ENCODE data around the gene KMO. TPM values are rescaled to one million over a fixed set of nuclear protein-coding genes. Genes with fewer than 3 reads are reported as not detected.

The KMO gene
- total RNA-seq, 1 donor = not detected

DNA sequence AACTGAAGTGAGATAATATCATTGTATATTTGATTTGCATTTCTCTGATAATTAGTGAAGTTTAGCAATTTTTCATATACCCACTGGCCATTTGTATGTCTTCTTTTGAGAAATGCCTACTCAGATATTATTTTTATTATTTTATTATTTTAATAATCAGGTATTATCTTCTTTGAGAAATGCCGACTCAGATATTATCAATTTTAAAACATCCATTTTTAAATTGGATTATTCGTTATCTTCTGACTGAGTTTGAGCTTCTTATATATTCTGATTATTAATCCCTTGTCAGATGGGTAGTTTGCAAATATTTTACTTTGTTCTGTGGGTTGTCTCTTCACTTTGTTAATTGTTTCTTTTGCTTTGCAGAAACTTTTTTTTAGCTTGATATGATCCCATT, 37.7 kb downstream of the KMO start:
- no peak for DNase-seq (ENCODE audit: low read depth)
- H3K4me3 ChIP-seq (ENCODE audit: low read depth, low read length) = no peak overlapping the region
- TF ChIP-seq, protein P1, sequence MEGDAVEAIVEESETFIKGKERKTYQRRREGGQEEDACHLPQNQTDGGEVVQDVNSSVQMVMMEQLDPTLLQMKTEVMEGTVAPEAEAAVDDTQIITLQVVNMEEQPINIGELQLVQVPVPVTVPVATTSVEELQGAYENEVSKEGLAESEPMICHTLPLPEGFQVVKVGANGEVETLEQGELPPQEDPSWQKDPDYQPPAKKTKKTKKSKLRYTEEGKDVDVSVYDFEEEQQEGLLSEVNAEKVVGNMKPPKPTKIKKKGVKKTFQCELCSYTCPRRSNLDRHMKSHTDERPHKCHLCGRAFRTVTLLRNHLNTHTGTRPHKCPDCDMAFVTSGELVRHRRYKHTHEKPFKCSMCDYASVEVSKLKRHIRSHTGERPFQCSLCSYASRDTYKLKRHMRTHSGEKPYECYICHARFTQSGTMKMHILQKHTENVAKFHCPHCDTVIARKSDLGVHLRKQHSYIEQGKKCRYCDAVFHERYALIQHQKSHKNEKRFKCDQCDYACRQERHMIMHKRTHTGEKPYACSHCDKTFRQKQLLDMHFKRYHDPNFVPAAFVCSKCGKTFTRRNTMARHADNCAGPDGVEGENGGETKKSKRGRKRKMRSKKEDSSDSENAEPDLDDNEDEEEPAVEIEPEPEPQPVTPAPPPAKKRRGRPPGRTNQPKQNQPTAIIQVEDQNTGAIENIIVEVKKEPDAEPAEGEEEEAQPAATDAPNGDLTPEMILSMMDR (IDR thresholded peaks at IDR 0.05; ENCODE audit: insufficient read depth, low read length) = no peak

DNA sequence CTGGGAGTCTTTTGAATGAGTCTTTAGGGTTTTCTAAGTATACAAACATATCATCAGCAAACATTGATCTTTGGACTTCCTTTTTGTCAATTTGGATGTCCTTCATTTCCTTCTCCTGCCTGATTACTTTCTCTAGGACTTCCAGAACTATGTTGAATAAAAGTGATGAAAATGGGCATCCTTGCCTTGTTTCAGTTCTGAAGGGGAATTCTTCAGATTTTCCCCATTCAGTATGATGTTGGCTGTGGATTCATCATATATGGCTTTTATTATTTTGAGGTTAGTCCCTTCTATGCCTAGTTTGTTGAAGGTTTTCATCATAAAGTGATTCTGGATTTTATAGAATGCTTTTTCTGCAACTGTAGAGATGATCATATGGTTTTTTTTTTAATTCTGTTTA, 42.0 kb downstream of the KMO start:
- H3K4me3 ChIP-seq (ENCODE audit: low read depth, low read length) = no peak overlapping the region
- TF ChIP-seq, protein P1 (IDR thresholded peaks at IDR 0.05; ENCODE audit: insufficient read depth, low read length) = no peak
- DNase-seq (ENCODE audit: low read depth) = no peak

DNA sequence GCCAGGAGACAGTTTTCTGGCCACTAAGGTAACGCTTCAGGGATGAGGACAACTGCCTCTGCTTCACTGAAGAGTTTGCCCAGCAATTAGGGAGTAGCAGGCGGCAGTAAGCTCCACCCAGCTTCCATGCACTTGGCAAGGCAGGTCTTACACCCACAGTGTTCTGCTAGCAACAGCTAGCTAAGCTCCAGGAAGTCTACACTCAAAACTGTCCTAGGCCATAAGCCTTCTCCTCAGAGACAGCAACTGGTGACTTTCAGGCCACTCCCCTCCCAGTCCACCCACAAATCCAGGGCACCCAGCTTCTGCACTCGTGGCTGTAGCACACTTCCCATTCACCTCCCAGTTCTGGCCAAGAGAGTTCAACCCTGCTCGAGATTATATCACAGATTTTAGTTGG, 47.3 kb downstream of the KMO start:
- H3K4me3 ChIP-seq (ENCODE audit: low read depth, low read length) = no peak overlapping the region
- TF ChIP-seq, protein P1 (IDR thresholded peaks at IDR 0.05; ENCODE audit: insufficient read depth, low read length) = no peak
- DNase-seq (ENCODE audit: low read depth) = no peak

DNA sequence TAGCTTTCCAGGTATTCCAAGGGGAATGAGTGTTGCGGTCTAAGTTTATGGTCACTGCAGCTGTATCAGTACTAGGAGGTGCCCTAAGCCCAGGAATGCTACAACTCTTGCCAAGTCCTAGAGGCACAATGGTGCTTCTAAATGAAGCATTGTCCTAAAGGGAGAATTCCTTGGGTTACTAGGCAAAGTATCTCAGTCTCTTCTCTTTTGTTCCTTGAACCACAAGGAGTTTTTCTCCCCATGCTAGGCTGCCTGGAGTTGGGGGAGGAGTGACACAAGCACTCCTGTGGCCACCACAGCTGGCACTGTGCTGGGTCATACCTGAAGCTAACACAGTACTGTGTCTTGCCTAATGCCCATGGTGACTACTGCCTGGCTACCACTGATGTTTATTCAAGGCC, 50.7 kb downstream of the KMO start:
- DNase-seq (ENCODE audit: low read depth) = no peak
- no peak overlapping the region for H3K4me3 ChIP-seq (ENCODE audit: low read depth, low read length)
- TF ChIP-seq, protein P1 (IDR thresholded peaks at IDR 0.05; ENCODE audit: insufficient read depth, low read length) = no peak

DNA sequence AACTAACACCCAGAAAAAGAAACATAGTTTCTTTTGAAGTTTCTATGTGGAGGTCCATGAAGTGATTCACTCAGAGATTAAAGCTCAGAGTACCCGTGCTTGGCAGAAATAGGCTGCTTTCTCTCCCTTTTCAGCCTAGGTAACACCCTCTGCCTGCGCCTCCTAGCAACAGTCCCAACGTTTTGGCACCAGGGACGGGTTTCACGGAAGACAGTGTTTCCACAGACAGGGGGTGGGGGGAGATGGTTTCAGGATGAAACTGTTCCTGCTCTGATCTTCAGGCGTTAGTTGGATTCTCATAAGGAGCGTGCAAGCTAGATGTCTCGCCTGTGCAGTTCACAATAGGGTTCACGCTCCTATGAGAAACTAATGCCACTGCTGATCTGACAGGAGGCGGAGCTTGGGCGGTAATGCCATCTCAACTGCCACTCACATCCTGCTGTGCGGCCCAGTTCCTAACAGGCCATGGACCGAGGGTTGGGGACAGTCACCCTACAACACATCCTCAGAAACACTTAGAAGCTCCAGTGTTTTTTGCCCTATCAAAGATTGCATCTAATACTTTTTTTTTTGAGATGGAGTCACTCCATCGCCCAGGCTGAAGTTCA, 54.8 kb downstream of the KMO start:
- TF ChIP-seq, protein P1 (IDR thresholded peaks at IDR 0.05; ENCODE audit: insufficient read depth, low read length) = no peak
- no peak overlapping the region for H3K4me3 ChIP-seq (ENCODE audit: low read depth, low read length)
- DNase-seq (ENCODE audit: low read depth) = no peak

DNA sequence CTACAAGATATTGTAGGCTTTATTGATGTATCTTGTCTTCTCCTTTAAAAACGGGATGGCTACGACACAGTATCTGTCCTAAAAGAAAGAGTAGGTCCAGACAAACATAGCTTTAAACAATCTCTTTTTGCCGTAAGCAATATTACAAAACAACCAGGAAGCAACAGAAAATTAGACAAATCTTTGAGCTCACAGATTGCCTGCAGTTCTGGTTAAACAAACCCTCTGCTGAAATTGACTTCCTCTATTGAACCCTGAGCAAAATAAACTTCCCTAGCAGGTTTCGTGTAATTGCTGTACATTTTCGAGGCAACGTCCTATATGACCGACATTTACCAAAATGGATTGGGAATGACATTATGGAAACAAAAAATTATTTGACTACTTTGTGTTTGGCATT, 57.3 kb downstream of the KMO start:
- no peak overlapping the region for H3K4me3 ChIP-seq (ENCODE audit: low read depth, low read length)
- no peak for DNase-seq (ENCODE audit: low read depth)
- TF ChIP-seq, protein P1 (IDR thresholded peaks at IDR 0.05; ENCODE audit: insufficient read depth, low read length) = no peak

DNA sequence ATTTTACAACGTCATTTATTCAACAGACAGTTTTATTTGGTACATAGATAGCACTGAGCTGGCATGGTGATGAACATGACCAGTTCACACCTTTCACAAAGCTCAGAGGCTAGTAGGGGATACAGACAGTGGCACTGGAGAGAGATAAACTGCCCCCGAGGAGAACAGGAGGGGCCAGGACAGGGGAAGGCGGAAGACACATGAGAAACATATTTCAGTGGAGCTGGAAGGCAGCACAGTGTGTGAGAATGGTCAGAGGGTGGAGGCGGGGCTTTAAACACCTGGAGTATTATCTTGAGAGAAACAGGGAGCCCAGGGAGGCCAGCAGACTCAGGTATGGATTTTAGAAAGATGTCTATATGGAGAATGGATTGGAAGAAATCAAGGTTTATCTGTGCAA, 58.5 kb downstream of the KMO start:
- DNase-seq (ENCODE audit: low read depth) = no peak
- TF ChIP-seq, protein P1 (IDR thresholded peaks at IDR 0.05; ENCODE audit: insufficient read depth, low read length) = no peak
- H3K4me3 ChIP-seq (ENCODE audit: low read depth, low read length) = no peak overlapping the region

Data from fibroblast of the aortic adventitia (primary cell).